22Rv1 (cell line): ENCODE measurements around the gene CNFN.

ENCODE experiments used
- H3K27ac ChIP-seq: fragments of 450-650 bp; 2 replicates; pipeline ENCODE4 v1.5.1; 2017
- CTCF ChIP-seq: fragments of 450-650 bp; IDR thresholded peaks from 2 replicates; pipeline ENCODE4 v1.5.1; 2017; ENCODE audit warnings: mild to moderate bottlenecking
- ZFX ChIP-seq: fragments of 450-650 bp; IDR thresholded peaks from 2 replicates; pipeline ENCODE4 v1.6.1; 2017; ENCODE audit warnings: antibody characterized with exemption, borderline replicate concordance

Gene CNFN

GRCh38 chr19:42409477-42409876, 19.4 kb upstream of the CNFN start:
- TF ChIP-seq ZFX = no peak
- TF ChIP-seq CTCF = no peak
- no peak overlapping the region for H3K27ac ChIP-seq

GRCh38 chr19:42407816-42408175, 17.7 kb upstream of the CNFN start:
- no peak overlapping the region for H3K27ac ChIP-seq
- TF ChIP-seq ZFX (no peak), CTCF (no peak)

- H3K27ac ChIP-seq = no peak overlapping the region
- no peak for TF ChIP-seq CTCF
- no peak for TF ChIP-seq ZFX
Measured at GRCh38 chr19:42407085-42407815, 17.2 kb upstream of the CNFN start.

- no peak overlapping the region for H3K27ac ChIP-seq
- TF ChIP-seq ZFX (no peak), CTCF (no peak)
Measured at GRCh38 chr19:42406111-42406510, 16.0 kb upstream of the CNFN start.

- no peak overlapping the region for H3K27ac ChIP-seq
- TF ChIP-seq CTCF = no peak
- no peak for TF ChIP-seq ZFX
Measured at GRCh38 chr19:42403586-42403985, 13.5 kb upstream of the CNFN start.

- peak overlapping the region; percentile 45; the same call in 1 of the 2 replicates for H3K27ac ChIP-seq
- TF ChIP-seq ZFX = no peak
- no peak for TF ChIP-seq CTCF
Measured at GRCh38 chr19:42402376-42403116, 12.4 kb upstream of the CNFN start.

GRCh38 chr19:42401365-42402303, 11.5 kb upstream of the CNFN start:
- H3K27ac ChIP-seq = peak overlapping the region; percentile 45
- peak; percentile 91 for TF ChIP-seq CTCF
- TF ChIP-seq ZFX = no peak
